GM23338 (cell line): ENCODE measurements around the gene CD58. TPM values are rescaled to one million over a fixed set of nuclear protein-coding genes. Genes with fewer than 3 reads are reported as not detected.

Experiments
- ATAC-seq: fragments of 200-7000 bp; cut with Tn5 transposase; 3 replicates; pipeline ENCODE4 v1.9.1; 2020
- DNase-seq: peaks from one replicate; pipeline ENCODE4 v3.0.0-alpha.2; 2015; ENCODE audit warnings: low spot score
- H2AFZ ChIP-seq: fragments of 200-600 bp; sonication (generic); 2 replicates; pipeline ENCODE4 v1.8.0; 2016; ENCODE audit warnings: antibody characterized with exemption, mild to moderate bottlenecking, moderate library complexity
- H3F3A ChIP-seq: fragments of 200-600 bp; sonication (generic); replicated peaks from 2 replicates; pipeline ENCODE4 v1.8.0; 2017; ENCODE audit warnings: antibody characterized with exemption, mixed run types, low read depth
- H3K27ac ChIP-seq: fragments of 200-600 bp; sonication (generic); 2 replicates; pipeline ENCODE4 v1.6.1; 2016; ENCODE audit warnings: low read depth
- H3K27me3 ChIP-seq: fragments of 200-600 bp; sonication (generic); 2 replicates; pipeline ENCODE4 v1.8.0; 2016; ENCODE audit warnings: mild to moderate bottlenecking, mixed run types, moderate library complexity; ENCODE audit not compliant: insufficient read depth
- H3K36me3 ChIP-seq: fragments of 200-600 bp; sonication (generic); 2 replicates; pipeline ENCODE4 v1.8.0; 2016; ENCODE audit warnings: mild to moderate bottlenecking; ENCODE audit not compliant: insufficient read depth
- H3K4me1 ChIP-seq: fragments of 200-600 bp; sonication (generic); 2 replicates; pipeline ENCODE4 v1.8.0; 2016; ENCODE audit warnings: mild to moderate bottlenecking, moderate library complexity; ENCODE audit not compliant: insufficient read depth
- H3K4me2 ChIP-seq: fragments of 200-600 bp; sonication (generic); 2 replicates; pipeline ENCODE4 v1.7.1; 2017; ENCODE audit warnings: mixed run types
- H3K4me3 ChIP-seq: fragments of 200-600 bp; sonication (generic); 2 replicates; pipeline ENCODE4 v1.6.1; 2016; ENCODE audit warnings: mixed run types
- H3K79me2 ChIP-seq: fragments of 200-600 bp; sonication (generic); replicated peaks from 2 replicates; pipeline ENCODE4 v1.8.0; 2017; ENCODE audit warnings: mild to moderate bottlenecking; ENCODE audit not compliant: insufficient read depth
- H3K9me2 ChIP-seq: fragments of 200-600 bp; sonication (generic); 2 replicates; pipeline ENCODE4 v1.8.0; 2017; ENCODE audit not compliant: insufficient read depth
- H4K20me1 ChIP-seq: fragments of 200-600 bp; sonication (generic); replicated peaks from 2 replicates; pipeline ENCODE4 v1.8.0; 2017; ENCODE audit warnings: mild to moderate bottlenecking; ENCODE audit not compliant: insufficient read depth
- H3K27ac Mint-ChIP-seq: 2 replicates; pipeline ENCODE4 v1.8.0; 2020; ENCODE audit warnings: inconsistent platforms, mild to moderate bottlenecking, moderate library complexity, mixed read lengths
- H3K27me3 Mint-ChIP-seq: 3 replicates; pipeline ENCODE4 v1.8.0; 2022; ENCODE audit warnings: low read depth, mild to moderate bottlenecking, moderate library complexity, mixed read lengths, inconsistent platforms; ENCODE audit not compliant: insufficient read depth, poor library complexity
- H3K36me3 Mint-ChIP-seq: 3 replicates; pipeline ENCODE4 v1.8.0; 2021; ENCODE audit warnings: low read depth, mild to moderate bottlenecking, inconsistent platforms, moderate library complexity, mixed read lengths
- H3K4me1 Mint-ChIP-seq: 3 replicates; pipeline ENCODE4 v1.8.0; 2020; ENCODE audit warnings: mild to moderate bottlenecking, inconsistent platforms, mixed read lengths
- H3K4me3 Mint-ChIP-seq: 3 replicates; pipeline ENCODE4 v1.8.0; 2021; ENCODE audit warnings: moderate library complexity, mild to moderate bottlenecking, inconsistent platforms, mixed read lengths
- H3K9me3 Mint-ChIP-seq: 3 replicates; pipeline ENCODE4 v1.8.0; 2020; ENCODE audit warnings: moderate library complexity, mild to moderate bottlenecking, inconsistent platforms, mixed read lengths
- EZH2 ChIP-seq: fragments of 200-600 bp; sonication (generic); IDR thresholded peaks from one replicate; pipeline ENCODE4 v1.8.0; 2017; ENCODE audit warnings: antibody characterized with exemption, mild to moderate bottlenecking, low read depth; ENCODE audit not compliant: unreplicated experiment
- EZH2phosphoT487 ChIP-seq: fragments of 200-600 bp; sonication (generic); IDR thresholded peaks from one replicate; pipeline ENCODE4 v1.8.1; 2018; ENCODE audit warnings: antibody characterized with exemption; ENCODE audit not compliant: unreplicated experiment
- JUNB ChIP-seq: IDR thresholded peaks from one replicate; pipeline ENCODE4 v1.6.1; 2016; ENCODE audit warnings: antibody characterized with exemption; ENCODE audit not compliant: unreplicated experiment
- NANOG ChIP-seq: IDR thresholded peaks from 2 replicates; pipeline ENCODE4 v1.6.1; 2016; ENCODE audit warnings: antibody characterized with exemption, borderline replicate concordance
- ZNF114 ChIP-seq: fragments of 250-450 bp; sonication (Bioruptor Pico); IDR thresholded peaks from 2 replicates; pipeline ENCODE4 v1.5.0; 2020; ENCODE audit warnings: mild to moderate bottlenecking, moderate library complexity
- ZNF331 ChIP-seq: fragments of 250-450 bp; sonication (Bioruptor Pico); IDR thresholded peaks from 2 replicates; pipeline ENCODE4 v1.5.0; 2020; ENCODE audit warnings: low read depth, mild to moderate bottlenecking, moderate library complexity
- polyA plus RNA-seq: library from polyadenylated mRNA; unstranded; fragments of >200 nt; fragmentation: Nextera tagmentation; extraction: Ambion mirVana; gene quantifications from 2 replicates; pipeline ENCODE4 v1.2.1, GENCODE V29; 2016
- total RNA-seq: library from RNA; depleted of rRNA; stranded (reverse); fragments of >200 nt; shearing (Covaris generic); gene quantifications from 2 replicates; pipeline ENCODE4 v1.2.3, GENCODE V29; 2014
- TF ChIP-seq, protein P1 (sequence below), 2 experiments: fragments of 200-600 bp in 1 of 2; sonication (generic) in 1 of 2; conservative IDR thresholded peaks; 2 replicates each; pipeline versions ENCODE4 v1.5.1 to v1.6.1; 2016 to 2017; ENCODE audit warnings: antibody characterized with exemption in 2 of 2, low read depth in 2 of 2, mild to moderate bottlenecking in 2 of 2, moderate library complexity in 1 of 2
- TF ChIP-seq, protein P2 (sequence below): fragments of 250-450 bp; sonication (Bioruptor Pico); IDR thresholded peaks from 2 replicates; pipeline ENCODE4 v1.5.0; 2020; ENCODE audit warnings: mild to moderate bottlenecking, moderate library complexity
- TF ChIP-seq, protein P3 (sequence below): IDR thresholded peaks from 2 replicates; pipeline ENCODE4 v1.6.1; 2016; ENCODE audit warnings: antibody characterized with exemption

CD58 gene
- total and polyA plus RNA-seq, 2 experiments from 2014 or later: 9.2 to 12.5 TPM

DNA sequence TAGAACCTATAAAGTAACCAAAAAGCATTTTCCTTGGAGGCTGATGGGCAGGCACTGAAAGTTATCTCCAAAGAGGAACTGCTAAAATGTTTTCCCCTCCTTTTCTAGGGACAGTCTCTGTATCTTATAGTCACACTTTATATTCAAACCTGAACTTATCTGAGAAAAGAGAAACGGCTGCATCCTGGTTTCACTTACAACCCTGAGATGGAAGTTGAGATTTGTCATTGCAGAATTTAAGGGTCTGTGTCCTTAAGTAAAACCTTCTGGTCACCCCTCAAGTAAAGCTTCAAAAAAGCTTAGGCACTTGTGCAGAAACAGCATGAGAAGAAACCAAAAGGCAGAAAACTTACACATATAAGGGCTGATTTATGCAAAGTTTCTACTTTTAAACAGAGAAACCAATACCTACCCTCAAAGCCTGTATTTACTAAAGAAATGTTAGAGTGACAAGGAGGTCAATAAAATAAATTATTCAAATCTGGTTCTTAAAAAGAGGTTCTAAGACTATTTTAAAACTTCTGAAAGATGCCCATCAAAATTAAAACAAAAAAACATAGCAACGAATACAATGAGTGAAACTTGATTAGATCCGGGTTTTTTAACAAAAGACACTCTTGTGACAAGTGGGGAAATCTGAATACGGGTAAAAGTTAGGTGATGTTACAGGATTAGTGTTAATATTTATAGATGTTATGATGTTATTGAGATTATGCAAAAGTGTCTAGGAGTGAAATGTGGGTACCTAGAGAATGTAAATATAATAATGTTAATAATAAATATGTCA lies 9.9 kb downstream of the CD58 start:
- DNase-seq (no peak), ATAC-seq (no peak)
- Histone ChIP-seq H3K4me2 (no peak overlapping the region), H3K36me3 (no peaks in the 10 kb centered on the region), H3K9me2 (no peaks in the 10 kb centered on the region), H3K4me1 (no peaks in the 10 kb centered on the region), H3F3A (no peaks in the 10 kb centered on the region), H4K20me1 (no peaks in the 10 kb centered on the region), H3K4me3 (no peak overlapping the region), H3K27me3 (no peaks in the 10 kb centered on the region), H2AFZ (no peak overlapping the region), H3K79me2 (no peaks in the 10 kb centered on the region; the same call in 1 of the 2 replicates), H3K27ac (no peak overlapping the region)
- no peak overlapping the region for H3K27ac Mint-ChIP-seq
- TF ChIP-seq EZH2 (no peak), ZNF331 (no peak)
- H3K4me1 Mint-ChIP-seq: no peaks in the 10 kb centered on the region
- peaks cover 22% of the 10 kb centered on the region for H3K9me3 Mint-ChIP-seq
- H3K36me3 Mint-ChIP-seq: peaks cover 27% of the 10 kb centered on the region
- H3K27me3 Mint-ChIP-seq: no peaks in the 10 kb centered on the region
- H3K4me3 Mint-ChIP-seq: no peak overlapping the region

DNA sequence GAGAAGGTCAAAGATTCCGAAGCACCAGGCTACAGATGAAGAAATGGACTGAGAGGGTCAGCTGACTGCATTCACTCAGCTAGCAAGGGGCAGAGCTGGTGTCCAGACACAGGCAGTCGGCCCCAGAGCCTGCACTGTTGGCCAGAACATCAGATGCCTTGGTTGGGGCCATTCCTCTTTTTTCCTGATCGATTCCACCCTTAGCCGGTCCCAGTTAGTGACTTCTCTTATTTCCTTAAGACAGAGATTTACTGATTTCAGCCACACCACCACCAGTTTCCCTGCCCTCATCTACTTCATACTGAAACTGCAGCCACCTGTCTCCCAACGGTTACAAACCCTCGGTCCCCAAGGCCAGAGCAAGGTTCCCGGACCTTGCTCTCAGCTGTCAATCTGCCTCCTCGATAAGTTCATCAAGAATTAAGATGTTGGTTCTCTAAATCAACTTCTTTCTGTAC lies 11.5 kb downstream of the CD58 start:
- ATAC-seq: no peak
- Histone ChIP-seq H3K79me2 (no peaks in the 10 kb centered on the region; the same call in 1 of the 2 replicates), H4K20me1 (no peaks in the 10 kb centered on the region), H3K4me2 (no peak overlapping the region), H2AFZ (no peak overlapping the region), H3K4me1 (no peaks in the 10 kb centered on the region), H3K27me3 (no peaks in the 10 kb centered on the region), H3K27ac (no peak overlapping the region), H3K9me2 (no peaks in the 10 kb centered on the region), H3K36me3 (no peaks in the 10 kb centered on the region), H3F3A (no peaks in the 10 kb centered on the region), H3K4me3 (no peak overlapping the region)
- H3K4me1 Mint-ChIP-seq: no peaks in the 10 kb centered on the region
- peaks cover 21% of the 10 kb centered on the region for H3K36me3 Mint-ChIP-seq
- DNase-seq: no peak
- no peaks in the 10 kb centered on the region for H3K27me3 Mint-ChIP-seq
- no peak overlapping the region for H3K27ac Mint-ChIP-seq
- peaks cover 21% of the 10 kb centered on the region for H3K9me3 Mint-ChIP-seq
- H3K4me3 Mint-ChIP-seq: no peak overlapping the region
- TF ChIP-seq ZNF331 (no peak), ZNF114 (no peak), JUNB (no peak), EZH2 (no peak), NANOG (no peak), EZH2phosphoT487 (no peak)
- TF ChIP-seq, protein P1, sequence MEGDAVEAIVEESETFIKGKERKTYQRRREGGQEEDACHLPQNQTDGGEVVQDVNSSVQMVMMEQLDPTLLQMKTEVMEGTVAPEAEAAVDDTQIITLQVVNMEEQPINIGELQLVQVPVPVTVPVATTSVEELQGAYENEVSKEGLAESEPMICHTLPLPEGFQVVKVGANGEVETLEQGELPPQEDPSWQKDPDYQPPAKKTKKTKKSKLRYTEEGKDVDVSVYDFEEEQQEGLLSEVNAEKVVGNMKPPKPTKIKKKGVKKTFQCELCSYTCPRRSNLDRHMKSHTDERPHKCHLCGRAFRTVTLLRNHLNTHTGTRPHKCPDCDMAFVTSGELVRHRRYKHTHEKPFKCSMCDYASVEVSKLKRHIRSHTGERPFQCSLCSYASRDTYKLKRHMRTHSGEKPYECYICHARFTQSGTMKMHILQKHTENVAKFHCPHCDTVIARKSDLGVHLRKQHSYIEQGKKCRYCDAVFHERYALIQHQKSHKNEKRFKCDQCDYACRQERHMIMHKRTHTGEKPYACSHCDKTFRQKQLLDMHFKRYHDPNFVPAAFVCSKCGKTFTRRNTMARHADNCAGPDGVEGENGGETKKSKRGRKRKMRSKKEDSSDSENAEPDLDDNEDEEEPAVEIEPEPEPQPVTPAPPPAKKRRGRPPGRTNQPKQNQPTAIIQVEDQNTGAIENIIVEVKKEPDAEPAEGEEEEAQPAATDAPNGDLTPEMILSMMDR (conservative IDR thresholded peaks at IDR 0.05; ENCODE audit: low read depth in 2 of 2): no peak
- TF ChIP-seq, protein P2, sequence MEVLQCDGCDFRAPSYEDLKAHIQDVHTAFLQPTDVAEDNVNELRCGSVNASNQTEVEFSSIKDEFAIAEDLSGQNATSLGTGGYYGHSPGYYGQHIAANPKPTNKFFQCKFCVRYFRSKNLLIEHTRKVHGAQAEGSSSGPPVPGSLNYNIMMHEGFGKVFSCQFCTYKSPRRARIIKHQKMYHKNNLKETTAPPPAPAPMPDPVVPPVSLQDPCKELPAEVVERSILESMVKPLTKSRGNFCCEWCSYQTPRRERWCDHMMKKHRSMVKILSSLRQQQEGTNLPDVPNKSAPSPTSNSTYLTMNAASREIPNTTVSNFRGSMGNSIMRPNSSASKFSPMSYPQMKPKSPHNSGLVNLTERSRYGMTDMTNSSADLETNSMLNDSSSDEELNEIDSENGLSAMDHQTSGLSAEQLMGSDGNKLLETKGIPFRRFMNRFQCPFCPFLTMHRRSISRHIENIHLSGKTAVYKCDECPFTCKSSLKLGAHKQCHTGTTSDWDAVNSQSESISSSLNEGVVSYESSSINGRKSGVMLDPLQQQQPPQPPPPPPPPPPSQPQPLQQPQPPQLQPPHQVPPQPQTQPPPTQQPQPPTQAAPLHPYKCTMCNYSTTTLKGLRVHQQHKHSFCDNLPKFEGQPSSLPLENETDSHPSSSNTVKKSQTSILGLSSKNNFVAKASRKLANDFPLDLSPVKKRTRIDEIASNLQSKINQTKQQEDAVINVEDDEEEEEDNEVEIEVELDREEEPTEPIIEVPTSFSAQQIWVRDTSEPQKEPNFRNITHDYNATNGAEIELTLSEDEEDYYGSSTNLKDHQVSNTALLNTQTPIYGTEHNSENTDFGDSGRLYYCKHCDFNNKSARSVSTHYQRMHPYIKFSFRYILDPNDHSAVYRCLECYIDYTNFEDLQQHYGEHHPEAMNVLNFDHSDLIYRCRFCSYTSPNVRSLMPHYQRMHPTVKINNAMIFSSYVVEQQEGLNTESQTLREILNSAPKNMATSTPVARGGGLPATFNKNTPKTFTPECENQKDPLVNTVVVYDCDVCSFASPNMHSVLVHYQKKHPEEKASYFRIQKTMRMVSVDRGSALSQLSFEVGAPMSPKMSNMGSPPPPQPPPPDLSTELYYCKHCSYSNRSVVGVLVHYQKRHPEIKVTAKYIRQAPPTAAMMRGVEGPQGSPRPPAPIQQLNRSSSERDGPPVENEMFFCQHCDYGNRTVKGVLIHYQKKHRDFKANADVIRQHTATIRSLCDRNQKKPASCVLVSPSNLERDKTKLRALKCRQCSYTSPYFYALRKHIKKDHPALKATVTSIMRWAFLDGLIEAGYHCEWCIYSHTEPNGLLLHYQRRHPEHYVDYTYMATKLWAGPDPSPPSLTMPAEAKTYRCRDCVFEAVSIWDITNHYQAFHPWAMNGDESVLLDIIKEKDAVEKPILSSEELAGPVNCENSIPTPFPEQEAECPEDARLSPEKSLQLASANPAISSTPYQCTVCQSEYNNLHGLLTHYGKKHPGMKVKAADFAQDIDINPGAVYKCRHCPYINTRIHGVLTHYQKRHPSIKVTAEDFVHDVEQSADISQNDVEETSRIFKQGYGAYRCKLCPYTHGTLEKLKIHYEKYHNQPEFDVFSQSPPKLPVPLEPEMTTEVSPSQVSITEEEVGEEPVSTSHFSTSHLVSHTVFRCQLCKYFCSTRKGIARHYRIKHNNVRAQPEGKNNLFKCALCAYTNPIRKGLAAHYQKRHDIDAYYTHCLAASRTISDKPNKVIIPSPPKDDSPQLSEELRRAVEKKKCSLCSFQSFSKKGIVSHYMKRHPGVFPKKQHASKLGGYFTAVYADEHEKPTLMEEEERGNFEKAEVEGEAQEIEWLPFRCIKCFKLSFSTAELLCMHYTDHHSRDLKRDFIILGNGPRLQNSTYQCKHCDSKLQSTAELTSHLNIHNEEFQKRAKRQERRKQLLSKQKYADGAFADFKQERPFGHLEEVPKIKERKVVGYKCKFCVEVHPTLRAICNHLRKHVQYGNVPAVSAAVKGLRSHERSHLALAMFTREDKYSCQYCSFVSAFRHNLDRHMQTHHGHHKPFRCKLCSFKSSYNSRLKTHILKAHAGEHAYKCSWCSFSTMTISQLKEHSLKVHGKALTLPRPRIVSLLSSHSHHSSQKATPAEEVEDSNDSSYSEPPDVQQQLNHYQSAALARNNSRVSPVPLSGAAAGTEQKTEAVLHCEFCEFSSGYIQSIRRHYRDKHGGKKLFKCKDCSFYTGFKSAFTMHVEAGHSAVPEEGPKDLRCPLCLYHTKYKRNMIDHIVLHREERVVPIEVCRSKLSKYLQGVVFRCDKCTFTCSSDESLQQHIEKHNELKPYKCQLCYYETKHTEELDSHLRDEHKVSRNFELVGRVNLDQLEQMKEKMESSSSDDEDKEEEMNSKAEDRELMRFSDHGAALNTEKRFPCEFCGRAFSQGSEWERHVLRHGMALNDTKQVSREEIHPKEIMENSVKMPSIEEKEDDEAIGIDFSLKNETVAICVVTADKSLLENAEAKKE (CRISPR knock-in tag): no peak
- TF ChIP-seq, protein P3, sequence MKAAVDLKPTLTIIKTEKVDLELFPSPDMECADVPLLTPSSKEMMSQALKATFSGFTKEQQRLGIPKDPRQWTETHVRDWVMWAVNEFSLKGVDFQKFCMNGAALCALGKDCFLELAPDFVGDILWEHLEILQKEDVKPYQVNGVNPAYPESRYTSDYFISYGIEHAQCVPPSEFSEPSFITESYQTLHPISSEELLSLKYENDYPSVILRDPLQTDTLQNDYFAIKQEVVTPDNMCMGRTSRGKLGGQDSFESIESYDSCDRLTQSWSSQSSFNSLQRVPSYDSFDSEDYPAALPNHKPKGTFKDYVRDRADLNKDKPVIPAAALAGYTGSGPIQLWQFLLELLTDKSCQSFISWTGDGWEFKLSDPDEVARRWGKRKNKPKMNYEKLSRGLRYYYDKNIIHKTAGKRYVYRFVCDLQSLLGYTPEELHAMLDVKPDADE: no peak
